PC-3 (cell line): Measurements from ENCODE around the gene FAM9C.

Source experiments
- EZH2 ChIP-seq: fragments of 300-600 bp; sonication (generic); IDR thresholded peaks from one replicate; pipeline ENCODE4 v1.6.1; 2017; ENCODE audit warnings: antibody characterized with exemption, mild to moderate bottlenecking, low read length; ENCODE audit not compliant: unreplicated experiment
- EZH2phosphoT487 ChIP-seq: fragments of 300-600 bp; sonication (generic); IDR thresholded peaks from 2 replicates; pipeline ENCODE4 v1.6.1; 2018; ENCODE audit warnings: mild to moderate bottlenecking, antibody characterized with exemption, low read length, borderline replicate concordance
- TF ChIP-seq, protein P1 (sequence below): fragments of 300-600 bp; sonication (generic); conservative IDR thresholded peaks from 2 replicates; pipeline ENCODE4 v1.5.1; 2017; ENCODE audit warnings: antibody characterized with exemption, low read depth, mild to moderate bottlenecking, low read length

DNA sequence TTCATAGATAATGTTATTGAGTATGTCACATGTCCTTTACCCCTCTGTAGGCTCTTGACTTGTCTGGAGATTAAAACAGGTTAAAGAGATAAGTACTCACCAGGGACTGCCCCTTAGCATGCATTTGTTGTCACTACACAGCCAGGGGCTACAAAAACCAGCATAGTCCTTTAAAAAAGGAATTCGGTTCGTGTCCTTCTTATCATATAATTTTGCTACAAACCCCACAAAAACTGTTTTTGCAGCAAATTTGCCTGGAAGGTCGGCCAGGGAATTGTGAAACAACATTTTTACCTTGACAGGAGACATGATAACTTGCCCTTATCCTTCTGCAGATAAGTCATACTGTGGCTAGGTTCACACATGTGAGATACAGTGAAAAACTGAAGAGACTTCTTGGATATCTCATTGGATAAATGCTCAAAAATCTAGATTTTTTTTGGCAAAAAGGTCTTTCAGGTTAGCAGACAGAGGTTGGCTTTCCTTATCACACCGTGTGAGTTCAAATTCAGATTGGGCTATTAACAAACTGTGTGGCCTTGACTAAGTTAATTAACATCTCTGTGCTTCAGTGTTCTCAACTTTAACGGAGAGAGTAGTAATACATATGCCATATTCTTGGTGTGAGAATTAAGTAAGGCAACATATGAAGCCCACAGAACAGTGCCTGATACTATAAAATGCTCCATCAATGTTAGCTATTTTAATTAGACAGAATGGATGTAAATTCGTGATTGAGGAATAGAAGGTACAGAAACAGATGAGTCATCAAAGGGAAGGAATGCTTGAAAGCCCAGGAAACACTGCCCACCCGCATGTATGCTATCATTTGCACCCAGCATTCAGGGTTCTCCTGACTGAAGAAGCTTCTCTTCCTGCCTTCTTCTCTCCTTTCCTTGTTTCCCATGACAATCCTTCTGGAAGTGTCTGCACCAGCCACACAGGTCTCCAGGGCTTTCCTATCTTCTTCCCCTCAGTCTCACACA lies 30.0 kb downstream of the FAM9C start:
- TF ChIP-seq, protein P1, sequence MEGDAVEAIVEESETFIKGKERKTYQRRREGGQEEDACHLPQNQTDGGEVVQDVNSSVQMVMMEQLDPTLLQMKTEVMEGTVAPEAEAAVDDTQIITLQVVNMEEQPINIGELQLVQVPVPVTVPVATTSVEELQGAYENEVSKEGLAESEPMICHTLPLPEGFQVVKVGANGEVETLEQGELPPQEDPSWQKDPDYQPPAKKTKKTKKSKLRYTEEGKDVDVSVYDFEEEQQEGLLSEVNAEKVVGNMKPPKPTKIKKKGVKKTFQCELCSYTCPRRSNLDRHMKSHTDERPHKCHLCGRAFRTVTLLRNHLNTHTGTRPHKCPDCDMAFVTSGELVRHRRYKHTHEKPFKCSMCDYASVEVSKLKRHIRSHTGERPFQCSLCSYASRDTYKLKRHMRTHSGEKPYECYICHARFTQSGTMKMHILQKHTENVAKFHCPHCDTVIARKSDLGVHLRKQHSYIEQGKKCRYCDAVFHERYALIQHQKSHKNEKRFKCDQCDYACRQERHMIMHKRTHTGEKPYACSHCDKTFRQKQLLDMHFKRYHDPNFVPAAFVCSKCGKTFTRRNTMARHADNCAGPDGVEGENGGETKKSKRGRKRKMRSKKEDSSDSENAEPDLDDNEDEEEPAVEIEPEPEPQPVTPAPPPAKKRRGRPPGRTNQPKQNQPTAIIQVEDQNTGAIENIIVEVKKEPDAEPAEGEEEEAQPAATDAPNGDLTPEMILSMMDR, result no peak
- TF ChIP-seq EZH2 (no peak), EZH2phosphoT487 (no peak)
